HG03457 (cell line): ENCODE measurements around the gene ADAM12.

Source experiments
- ATAC-seq: cut with Tn5 transposase; IDR thresholded peaks from one replicate; pipeline ENCODE4 v1.9.1; 2021; ENCODE audit warnings: moderate number of reproducible peaks; ENCODE audit not compliant: unreplicated experiment

Gene ADAM12

DNA sequence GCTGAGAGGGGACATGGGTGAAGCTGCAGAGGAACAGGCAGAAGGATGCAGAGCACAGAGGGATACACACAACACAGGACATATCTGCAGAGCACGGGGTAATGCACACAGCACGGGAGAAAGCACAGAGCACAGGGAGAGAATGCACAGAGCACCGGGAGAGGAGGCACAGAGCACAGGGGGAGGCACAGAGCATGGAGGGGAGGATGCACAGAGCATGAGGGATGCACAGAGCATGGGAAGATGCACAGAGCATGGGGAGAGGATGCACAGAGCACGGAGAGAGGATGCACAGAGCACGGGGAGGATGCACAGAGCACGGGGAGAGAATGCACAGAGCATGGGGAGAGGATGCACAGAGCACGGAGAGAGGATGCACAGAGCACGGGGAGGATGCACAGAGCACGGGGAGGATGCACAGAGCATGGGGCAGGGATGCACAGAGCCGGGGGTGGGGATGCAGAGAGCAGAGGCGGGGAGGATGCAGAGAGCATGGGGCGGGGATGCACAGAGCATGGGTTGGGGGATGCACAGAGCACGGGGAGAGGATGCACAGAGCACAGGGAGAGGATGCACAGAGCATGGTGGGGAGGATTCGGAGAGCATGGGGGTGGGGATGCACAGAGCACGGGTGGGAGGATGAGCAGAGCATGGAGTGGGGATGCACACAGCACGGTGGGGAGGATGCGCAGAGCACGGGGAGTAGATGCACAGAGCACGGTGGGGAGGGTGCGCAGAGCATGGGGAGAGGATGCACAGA, 230.0 kb downstream of the ADAM12 start:
- ATAC-seq, result no peak

DNA sequence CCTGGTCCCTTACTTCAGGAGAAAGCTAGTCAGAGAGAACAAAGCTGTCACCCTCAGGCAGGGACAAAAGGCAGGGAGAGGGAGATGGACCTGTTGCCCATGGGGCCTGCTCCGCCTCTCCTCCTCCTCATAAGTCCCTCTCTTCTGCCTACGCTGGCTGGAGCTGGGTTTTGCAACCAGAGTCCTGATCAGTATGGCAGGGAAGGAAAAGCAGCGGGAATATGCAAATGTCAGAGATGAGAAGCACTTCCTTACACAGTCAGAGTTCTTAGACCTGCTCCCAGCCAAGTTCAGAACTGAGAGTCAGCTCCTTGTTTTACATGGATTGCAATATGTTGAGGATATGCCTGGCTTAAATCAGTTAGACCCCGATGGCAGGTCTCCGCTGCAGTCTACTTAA, 231.1 kb downstream of the ADAM12 start:
- ATAC-seq, result no peak

DNA sequence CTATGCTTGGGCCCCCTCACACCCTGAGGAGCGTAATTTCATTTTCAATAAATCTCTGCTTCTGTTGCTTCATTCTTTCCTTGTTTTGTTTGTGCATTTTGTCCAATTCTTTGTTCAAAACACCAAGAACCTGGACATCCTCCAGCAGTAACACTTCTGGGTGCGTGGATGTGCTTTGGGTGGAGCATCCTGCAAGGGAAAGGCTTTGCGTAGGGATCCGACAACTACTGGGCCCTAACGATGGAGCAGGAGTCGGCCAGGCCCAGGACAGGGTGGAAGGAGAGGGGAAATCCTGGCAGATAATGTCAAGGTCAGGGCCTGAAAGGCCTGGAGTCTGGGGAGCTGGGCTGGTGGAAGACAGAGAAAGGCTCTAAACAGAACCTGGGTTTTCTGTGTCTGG, 231.8 kb downstream of the ADAM12 start:
- ATAC-seq, result no peak

DNA sequence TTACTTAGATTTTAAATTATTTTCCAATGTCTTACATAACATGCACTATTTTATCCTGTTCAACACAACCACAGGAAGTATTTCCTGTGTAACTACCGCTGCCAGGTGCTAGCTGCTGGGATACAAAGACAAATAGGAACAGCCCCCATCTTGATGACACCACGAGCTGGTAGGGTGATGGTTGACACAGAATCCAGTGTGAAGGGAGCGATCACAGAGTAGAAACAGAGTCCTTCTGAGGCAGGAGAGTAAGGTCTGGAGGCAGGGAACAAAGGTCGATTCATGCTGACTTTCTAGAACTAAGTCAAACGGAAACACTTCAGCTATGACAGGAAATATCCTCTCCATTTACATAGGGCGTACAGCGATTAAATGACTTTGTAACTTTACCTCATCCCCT, 232.3 kb downstream of the ADAM12 start:
- ATAC-seq, result no peak

DNA sequence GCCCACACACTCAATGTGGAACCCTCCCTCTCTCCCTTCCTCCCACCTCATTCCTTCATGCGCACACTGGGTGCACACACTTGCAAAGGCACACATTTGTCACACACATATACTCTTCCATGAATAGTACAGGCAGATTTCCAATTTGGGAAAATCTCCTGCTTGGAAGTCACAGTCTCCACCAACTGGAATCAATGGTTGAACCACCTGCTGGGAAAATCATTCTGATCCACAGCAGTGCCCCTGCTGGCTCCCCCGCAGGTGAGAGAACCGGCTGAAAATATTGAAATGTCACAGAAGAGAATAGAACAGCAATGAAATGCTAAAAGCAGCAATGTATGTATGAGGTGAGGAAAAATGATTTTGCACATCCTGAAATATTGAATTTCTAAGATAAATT, 232.7 kb downstream of the ADAM12 start:
- no peak for ATAC-seq

DNA sequence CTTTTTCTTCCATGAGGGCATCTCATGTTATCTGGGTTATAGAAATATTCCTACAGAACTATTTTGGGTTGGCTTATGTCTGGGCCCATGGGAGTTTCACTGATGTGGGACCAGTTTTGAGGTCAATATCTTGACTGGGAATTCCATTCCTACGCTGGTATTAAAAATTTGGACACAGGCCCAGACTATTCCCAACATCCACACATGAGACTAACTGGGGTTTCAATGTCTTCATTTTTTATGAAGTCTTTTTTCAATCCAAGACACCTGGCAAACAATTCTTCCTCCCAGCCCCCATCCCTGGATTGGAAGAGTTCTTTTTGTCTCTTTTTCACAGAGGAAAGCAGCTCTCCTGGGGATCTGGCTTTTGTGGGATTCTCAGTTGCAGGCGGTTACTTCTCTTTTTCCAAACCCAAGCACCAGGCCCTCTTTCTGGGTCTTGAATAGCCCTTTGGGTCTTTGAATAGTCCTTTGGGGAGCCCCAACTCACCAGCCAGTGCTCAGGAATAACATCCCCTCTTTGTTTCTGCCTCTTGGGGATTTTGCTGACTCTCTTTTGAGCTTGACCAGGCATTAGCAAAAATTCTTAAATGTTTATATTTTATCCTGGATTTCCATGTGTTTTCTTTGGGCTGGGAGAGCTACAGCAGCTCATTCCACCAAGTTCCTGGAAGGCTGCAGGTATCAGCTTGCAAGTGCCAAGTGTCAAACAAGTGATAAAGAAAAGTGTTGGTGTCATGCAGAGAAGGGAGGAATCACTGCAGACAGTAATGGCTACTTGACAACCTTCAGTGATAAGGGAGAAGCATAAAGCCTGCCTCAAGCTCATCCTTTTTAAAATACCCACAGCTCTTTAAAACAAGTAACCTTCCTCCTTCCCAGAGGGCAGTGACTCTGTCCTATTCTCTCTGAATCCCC, 234.3 kb downstream of the ADAM12 start:
- ATAC-seq, result no peak

DNA sequence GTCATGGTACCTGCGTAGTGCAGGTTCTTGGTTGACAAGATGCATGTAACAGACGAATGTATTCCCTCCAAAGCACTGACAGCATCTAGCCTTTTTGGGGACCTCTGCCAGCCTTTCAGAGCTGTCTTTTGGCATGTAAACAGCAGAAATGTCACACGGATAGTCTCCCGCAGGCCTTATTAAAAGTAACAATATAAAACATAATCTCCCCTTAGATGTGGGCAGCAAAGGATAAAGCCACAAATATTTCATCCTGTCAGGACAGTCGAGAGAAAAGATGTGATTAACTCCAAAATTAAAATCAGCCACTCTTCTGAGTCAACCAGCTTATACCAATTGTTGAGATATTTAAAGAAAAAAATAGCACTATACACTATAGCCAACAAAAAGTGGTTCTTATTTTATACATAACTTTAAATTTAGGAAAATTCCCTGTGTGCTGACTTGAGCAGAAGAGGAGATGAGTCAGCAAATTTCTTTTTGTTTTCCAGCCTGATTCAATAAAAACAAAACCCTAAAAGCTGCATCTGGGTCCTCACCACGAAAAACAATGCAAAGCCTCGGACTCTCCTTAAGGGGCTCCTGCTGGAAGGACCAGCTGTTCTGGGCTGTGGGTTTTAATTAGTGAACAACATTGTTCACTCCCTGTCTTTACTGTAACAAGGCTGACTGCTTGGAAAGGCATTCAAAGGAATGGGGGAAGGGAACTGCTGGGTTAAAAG, 240.2 kb downstream of the ADAM12 start:
- ATAC-seq, result no peak

DNA sequence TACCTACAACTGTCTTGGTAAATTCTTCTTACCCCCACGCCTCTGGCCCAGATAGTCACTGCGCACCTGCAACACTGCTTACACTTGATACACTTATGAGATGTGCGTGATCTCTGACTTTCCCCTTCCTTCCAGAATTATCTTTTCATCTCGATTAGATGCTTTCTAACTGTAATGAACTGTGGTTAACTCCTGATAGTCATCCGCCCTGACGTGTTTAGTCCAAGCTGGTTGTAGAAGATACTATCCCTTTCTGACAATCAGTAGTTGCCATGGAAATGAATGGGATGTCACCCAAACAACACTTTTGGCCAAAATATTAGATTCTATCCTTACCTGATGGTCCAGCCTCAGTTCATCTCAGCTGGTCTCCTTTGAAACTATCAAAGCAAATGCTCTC, 241.5 kb downstream of the ADAM12 start:
- no peak for ATAC-seq

DNA sequence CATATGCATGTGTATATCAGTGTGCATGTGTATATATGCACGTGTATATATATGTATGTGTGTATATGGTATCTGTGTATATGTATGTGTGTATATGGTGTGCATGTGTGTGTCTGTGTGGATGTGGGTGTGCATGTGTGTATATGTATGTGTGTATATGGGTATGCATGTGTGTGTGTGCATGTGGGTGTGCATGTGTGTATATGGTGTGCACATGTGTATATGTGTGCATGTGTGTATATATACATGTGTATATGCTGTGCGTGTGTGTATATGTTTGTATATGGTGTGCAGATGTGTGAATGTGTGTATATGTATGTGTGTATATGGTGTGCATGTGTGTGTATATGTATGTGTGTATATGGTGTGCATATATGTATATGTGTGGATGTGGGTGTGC, 245.2 kb downstream of the ADAM12 start:
- no peak for ATAC-seq

DNA sequence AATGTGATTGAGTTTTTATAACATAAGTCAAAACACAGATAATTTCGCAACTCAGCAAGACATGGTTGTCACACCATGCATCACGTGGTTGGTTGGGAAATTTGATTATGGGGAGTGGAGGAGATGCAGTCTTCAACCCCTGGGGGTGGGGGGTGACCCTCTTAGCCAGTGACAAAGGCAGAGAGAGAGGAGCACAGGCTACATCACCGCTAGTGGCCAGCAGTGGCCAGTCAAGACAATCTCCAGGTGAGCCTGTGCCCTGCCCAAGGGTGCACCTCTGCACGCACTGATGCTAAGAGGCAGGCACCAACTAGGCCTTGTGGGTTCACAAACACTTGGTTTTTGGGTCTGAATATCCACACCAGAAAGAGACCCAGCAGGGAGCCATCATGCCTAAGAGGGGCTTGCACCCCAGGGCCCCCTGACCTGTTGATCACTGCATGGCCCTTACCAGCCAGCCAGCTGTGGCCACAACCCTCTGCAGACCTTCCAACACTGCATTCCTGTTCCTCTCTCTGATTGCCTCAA, 247.5 kb downstream of the ADAM12 start:
- ATAC-seq, result no peak

DNA sequence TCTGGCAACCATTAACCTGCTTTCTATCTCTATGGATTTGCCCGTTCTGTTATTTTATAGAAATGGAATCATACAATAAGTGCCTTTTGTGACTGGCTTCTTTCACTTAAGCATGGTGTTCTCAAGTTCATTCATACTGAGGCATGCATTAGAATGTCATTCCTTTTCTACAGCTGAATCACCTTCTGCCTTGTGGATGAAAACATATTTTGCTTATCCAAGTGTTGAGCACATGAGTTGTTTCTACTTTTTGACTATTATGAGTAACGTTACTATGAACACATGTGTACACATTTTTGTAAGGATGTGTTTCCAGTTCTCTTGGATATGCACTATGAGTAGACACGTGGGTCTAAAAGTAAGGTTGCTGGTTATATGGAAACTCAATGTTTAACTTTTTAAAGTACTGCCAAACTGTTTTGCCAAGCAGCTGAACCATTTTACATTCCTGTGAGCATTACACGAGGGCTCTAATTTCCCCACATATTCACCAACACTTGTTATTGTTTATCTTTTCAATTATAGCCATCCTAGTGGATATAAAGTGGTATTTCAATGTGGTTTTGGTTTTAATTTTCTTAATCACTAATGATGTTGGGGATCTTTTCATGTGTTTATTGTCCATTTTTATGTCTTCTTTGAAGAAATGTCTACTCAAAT, 250.6 kb downstream of the ADAM12 start:
- no peak for ATAC-seq

DNA sequence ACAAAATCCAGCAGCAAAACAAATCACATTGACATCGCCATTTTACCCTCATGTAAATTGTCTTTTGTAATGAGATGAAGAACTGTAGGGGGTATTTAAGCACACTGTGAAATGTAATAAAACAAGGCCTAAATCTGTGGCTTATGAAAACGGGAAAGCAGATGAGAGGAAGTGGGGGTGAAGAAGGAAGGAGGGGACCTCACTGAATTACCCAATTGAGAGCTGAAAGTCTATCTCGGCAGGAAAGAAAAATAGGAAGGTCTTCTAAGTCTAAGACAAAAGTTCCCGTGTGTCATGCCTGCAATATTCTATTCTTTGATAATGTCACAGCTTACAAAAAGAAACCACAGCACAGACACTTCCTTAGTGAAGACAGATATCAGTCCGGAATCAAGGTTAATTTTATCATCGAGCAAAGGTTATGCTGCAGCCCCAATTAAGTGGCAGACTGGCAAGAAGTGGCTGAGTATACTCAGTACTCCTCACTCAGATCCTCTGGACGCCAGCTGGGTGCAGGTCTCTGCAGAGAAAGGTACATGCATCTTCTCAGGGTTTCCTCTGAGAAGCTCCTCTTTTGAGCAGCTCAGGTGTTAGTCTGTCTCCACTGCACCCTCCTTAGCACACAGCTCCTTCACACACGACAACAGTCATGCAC, 252.2 kb downstream of the ADAM12 start:
- no peak for ATAC-seq

DNA sequence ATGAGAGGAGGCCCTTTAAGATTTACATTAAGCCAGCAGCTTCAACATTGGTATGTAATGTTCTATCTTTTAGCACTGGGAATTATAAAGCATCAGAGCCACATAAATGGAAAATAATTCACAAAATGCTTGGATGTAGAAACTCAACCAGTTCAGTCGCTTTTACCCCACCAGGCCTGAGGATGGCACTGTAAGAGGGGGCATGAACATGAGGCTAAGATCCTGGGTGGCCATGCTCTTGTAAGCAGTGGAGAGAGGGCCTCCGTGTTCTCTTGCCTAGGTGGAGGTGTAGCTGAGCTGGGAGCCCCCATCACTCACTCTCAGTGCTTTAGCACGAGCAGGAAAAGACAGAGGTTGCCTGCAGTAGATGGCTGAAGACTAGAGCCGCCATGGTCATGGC, 253.1 kb downstream of the ADAM12 start:
- ATAC-seq, result no peak

DNA sequence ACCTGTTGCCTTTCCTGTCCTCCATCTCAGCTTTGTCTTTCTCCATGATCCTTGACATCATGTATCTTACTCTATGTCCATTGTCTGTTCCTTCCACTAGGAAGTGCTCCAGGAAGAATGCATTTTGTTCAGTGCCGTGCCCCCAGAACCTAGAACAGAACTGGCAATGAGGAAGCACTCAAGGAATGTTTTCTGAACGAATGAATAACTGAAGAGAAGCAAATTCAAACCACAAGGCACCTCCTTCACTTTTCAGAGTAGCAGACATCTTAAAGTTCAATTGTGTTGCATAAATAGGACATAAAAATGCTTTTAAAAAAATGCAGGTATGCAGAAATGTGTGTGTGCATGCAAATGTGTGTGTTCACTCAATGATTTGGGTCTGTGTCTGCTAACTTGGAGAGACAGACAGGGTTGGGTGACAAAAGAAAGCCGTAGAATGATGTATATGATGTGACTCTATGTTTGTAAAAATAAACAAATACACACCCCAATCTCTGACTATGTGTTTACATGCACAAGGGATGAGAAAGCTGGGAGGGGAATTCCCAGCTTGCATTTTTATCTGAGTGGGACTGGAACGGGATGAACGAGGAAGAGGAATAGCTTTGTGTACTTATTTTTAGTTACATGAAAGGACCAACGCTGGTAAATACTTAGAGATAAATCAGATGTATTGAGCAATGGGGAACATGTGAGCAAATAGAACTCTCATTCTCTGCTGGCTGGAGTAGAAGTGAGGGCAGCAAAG, 254.2 kb downstream of the ADAM12 start:
- ATAC-seq, result no peak

DNA sequence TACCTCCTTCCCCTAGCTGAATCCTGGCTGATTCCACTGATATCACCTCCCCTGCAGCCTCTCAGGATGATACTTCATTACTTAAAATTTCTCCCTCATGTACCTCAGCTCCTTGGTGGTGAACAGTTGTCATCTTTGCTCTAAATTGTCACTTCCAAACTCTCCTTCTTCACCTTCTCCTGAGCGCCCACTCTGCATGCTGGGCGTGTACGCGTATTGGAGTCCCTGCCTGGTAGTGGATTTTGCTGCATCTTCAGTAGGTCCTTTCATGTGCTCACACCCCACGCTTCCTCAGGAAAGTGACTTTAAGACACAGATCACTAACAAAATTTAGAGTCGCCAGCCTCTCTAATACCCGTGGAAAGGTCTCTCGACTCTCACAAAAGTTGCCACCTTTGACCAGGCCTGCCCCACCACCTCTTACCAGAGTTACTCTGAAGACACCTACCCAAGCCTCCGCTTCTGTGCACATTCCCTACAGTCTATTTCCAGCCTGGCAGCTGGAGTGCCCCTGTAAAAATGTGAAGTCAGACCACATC, 255.1 kb downstream of the ADAM12 start:
- no peak for ATAC-seq

DNA sequence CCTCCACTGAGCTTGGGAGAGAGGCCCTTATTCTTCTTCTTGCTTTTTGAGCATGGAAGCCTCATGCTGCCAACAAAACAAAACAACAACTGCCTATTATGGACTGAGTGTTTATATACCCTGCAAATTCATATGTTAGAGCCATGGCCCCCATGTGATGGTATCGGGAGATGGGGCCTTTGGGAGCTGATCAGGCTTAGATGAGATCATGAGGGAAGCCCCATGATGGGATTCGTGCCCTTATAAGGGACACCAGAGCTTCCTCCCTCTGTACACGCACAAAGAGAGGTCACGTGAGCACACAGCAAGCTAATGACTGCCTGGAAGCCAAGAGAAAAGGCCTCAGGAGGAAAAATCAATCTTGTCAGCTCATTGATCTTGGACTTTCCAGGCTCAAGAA, 256.9 kb downstream of the ADAM12 start:
- ATAC-seq, result no peak

DNA sequence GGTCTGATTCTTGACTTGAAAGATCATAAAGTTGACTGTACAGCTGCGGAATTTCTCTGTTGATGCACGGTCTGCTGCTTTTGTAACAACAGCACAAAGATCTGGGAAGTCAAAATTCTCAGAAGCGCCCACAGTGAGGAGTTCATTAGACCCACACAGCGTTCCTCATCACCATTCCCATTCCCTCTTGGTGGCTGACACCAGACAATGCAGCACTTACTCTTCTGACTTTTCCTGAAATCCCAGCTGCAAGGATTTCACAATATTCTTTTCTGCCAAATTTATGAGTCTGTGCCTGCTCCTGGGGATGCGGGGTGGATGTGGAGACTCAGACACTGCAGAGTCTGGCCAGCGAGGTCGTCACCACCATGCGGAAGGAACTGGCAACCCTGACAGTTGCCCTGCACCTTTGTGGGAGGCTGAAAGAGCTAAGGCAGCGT, 258.0 kb downstream of the ADAM12 start:
- ATAC-seq, result no peak

DNA sequence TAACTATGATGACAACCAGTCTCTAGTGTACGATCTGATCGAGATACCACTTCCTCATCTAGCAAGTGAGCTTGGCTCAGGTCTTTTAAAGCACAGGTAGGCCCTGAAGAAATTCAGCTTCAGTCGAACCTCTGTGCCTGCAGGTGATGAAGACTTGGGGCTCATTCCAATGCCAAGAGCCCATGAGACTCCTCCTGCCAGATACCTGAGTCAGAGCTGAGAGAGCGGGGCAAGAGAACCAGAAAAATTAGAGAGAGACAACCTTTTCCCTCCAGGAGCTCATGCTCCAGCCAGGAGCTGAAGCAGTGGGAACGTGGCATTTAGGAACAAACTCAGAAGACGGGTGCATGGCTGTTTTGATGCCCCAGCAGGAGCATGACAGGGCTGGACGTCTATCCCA, 259.3 kb downstream of the ADAM12 start:
- no peak for ATAC-seq

DNA sequence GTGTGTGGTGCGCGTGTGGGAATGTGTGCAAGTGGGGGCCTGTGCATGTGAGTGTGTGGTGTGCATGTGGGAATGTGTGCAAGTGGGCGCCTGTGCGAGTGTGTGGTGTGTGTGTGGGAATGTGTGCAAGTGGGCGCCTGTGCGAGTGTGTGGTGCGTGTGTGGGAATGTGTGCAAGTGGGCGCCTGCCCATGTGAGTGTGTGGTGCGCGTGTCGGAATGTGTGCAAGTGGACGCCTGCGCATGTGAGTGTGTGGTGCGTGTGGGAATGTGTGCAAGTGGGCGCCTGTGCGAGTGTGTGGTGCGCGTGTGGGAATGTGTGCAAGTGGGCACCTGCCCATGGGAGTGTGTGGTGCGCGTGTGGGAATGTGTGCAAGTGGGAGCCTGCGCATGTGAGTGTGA, 259.7 kb downstream of the ADAM12 start:
- ATAC-seq, result no peak
